Astrocyte (in vitro differentiated cells and primary cell): ENCODE results near the gene TNIK. TPM values are rescaled to one million over a fixed set of nuclear protein-coding genes. Genes with fewer than 3 reads are reported as not detected.

ENCODE experiments used
- DNase-seq: peaks from one replicate; pipeline ENCODE4 v3.0.0-alpha.2; 2010; ENCODE audit warnings: low read depth
- FAIRE-seq: peaks from 2 replicates; lab custom pipeline; 2011; peaks lifted over from hg19 to GRCh38; lab: Jason Lieb, UNC
- H2AFZ ChIP-seq: 2 replicates; pipeline ENCODE4 v1.6.0; 2012; ENCODE audit warnings: low read depth, low read length, inconsistent platforms
- H3K27ac ChIP-seq: 2 replicates; pipeline ENCODE4 v1.5.1; 2011; ENCODE audit warnings: low read depth, low read length, inconsistent platforms
- H3K27me3 ChIP-seq: 2 replicates; pipeline ENCODE4 v1.6.0; 2011; ENCODE audit warnings: low read length, inconsistent platforms; ENCODE audit not compliant: insufficient read depth
- H3K36me3 ChIP-seq: 2 replicates; pipeline ENCODE4 v1.5.1; 2011; ENCODE audit warnings: low read length, inconsistent platforms; ENCODE audit not compliant: insufficient read depth
- H3K4me1 ChIP-seq: 2 replicates; pipeline ENCODE4 v1.5.1; 2011; ENCODE audit warnings: low read length, inconsistent platforms; ENCODE audit not compliant: insufficient read depth
- H3K4me2 ChIP-seq: 2 replicates; pipeline ENCODE4 v1.6.0; 2012; ENCODE audit warnings: low read length, inconsistent platforms
- H3K4me3 ChIP-seq: 2 replicates; pipeline ENCODE4 v1.5.1; 2011; ENCODE audit warnings: low read depth, mild to moderate bottlenecking, low read length, inconsistent platforms; ENCODE audit not compliant: insufficient read depth
- H3K79me2 ChIP-seq: 2 replicates; pipeline ENCODE4 v1.6.0; 2012; ENCODE audit warnings: mild to moderate bottlenecking, low read length, inconsistent platforms; ENCODE audit not compliant: insufficient read depth
- H3K9ac ChIP-seq: 2 replicates; pipeline ENCODE4 v1.6.0; 2012; ENCODE audit warnings: mild to moderate bottlenecking, low read length, inconsistent platforms
- H3K9me3 ChIP-seq: 2 replicates; pipeline ENCODE4 v1.5.1; 2012; ENCODE audit warnings: low read depth, mild to moderate bottlenecking, low read length, inconsistent platforms; ENCODE audit not compliant: insufficient read depth
- H4K20me1 ChIP-seq: 2 replicates; pipeline ENCODE4 v1.6.0; 2012; ENCODE audit warnings: low read length, inconsistent platforms; ENCODE audit not compliant: insufficient read depth
- H3K27ac Mint-ChIP-seq: one replicate; pipeline ENCODE4 v1.8.0; 2021; ENCODE audit warnings: mild to moderate bottlenecking, mixed read lengths; ENCODE audit not compliant: unreplicated experiment
- H3K27me3 Mint-ChIP-seq: one replicate; pipeline ENCODE4 v1.8.0; 2021; ENCODE audit warnings: low read depth, mixed read lengths; ENCODE audit not compliant: unreplicated experiment
- H3K36me3 Mint-ChIP-seq: one replicate; pipeline ENCODE4 v1.8.0; 2021; ENCODE audit warnings: low read depth, mixed read lengths; ENCODE audit not compliant: unreplicated experiment
- H3K4me1 Mint-ChIP-seq: one replicate; pipeline ENCODE4 v1.8.0; 2021; ENCODE audit warnings: low read depth, mixed read lengths; ENCODE audit not compliant: unreplicated experiment
- H3K4me3 Mint-ChIP-seq: one replicate; pipeline ENCODE4 v1.8.0; 2021; ENCODE audit warnings: mild to moderate bottlenecking, moderate library complexity, mixed read lengths; ENCODE audit not compliant: unreplicated experiment
- H3K9me3 Mint-ChIP-seq: one replicate; pipeline ENCODE4 v1.8.0; 2021; ENCODE audit warnings: mild to moderate bottlenecking, mixed read lengths; ENCODE audit not compliant: unreplicated experiment
- EZH2 ChIP-seq: IDR thresholded peaks from 2 replicates; pipeline ENCODE4 v1.6.1; 2012; ENCODE audit warnings: mild to moderate bottlenecking, low read length, inconsistent platforms; ENCODE audit not compliant: insufficient read depth
- total RNA-seq: library from RNA; stranded (reverse); gene quantifications from 2 replicates; pipeline ENCODE4 v1.2.1, GENCODE V29; 2021
- TF ChIP-seq, protein P1 (sequence below): IDR thresholded peaks from 2 replicates; pipeline ENCODE4 v1.5.1; 2011; ENCODE audit warnings: low read depth, mild to moderate bottlenecking, inconsistent platforms, low read length, moderate library complexity; ENCODE audit not compliant: insufficient read depth

The TNIK gene
- total RNA-seq, 1 donor from 2014 or later = 70.0 TPM

DNA sequence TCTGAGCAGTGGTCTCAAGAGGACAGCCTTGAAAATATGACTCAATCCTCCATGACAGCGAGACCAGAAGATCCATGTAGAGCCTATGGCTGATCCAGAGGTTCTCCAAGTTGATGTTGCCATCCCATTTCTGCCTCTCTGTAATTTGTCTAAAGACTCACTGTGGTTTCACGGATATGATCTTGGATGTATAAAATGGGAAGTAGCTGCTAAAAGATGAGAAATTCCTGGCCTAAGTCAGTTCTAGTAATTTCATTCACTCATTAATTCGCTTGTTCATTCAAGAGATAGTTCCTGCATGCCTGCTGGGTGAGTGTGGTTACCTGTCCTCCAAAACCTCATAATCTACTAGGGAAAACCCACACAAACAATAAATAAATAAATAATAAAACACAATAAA is 145.9 kb downstream of the TNIK start:
- no peaks in the 10 kb centered on the region for H3K27me3 Mint-ChIP-seq
- no peak for TF ChIP-seq EZH2
- TF ChIP-seq, protein P1, sequence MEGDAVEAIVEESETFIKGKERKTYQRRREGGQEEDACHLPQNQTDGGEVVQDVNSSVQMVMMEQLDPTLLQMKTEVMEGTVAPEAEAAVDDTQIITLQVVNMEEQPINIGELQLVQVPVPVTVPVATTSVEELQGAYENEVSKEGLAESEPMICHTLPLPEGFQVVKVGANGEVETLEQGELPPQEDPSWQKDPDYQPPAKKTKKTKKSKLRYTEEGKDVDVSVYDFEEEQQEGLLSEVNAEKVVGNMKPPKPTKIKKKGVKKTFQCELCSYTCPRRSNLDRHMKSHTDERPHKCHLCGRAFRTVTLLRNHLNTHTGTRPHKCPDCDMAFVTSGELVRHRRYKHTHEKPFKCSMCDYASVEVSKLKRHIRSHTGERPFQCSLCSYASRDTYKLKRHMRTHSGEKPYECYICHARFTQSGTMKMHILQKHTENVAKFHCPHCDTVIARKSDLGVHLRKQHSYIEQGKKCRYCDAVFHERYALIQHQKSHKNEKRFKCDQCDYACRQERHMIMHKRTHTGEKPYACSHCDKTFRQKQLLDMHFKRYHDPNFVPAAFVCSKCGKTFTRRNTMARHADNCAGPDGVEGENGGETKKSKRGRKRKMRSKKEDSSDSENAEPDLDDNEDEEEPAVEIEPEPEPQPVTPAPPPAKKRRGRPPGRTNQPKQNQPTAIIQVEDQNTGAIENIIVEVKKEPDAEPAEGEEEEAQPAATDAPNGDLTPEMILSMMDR = no peak
- H3K4me3 ChIP-seq = no peak overlapping the region
- peaks cover 5% of the 10 kb centered on the region for H3K4me1 ChIP-seq
- H4K20me1 ChIP-seq = peaks cover 11% of the 10 kb centered on the region
- peaks cover 5% of the 10 kb centered on the region for H3K36me3 Mint-ChIP-seq
- no peak overlapping the region for H3K4me3 Mint-ChIP-seq
- H3K27me3 ChIP-seq = no peaks in the 10 kb centered on the region
- no peak for DNase-seq
- no peaks in the 10 kb centered on the region for H3K9me3 ChIP-seq
- no peak overlapping the region for H3K4me2 ChIP-seq
- H3K27ac Mint-ChIP-seq = peak overlapping the region; percentile 26
- no peak overlapping the region for H2AFZ ChIP-seq
- H3K9ac ChIP-seq = no peak overlapping the region
- H3K79me2 ChIP-seq = no peaks in the 10 kb centered on the region
- H3K4me1 Mint-ChIP-seq = peaks cover 64% of the 10 kb centered on the region
- no peak for FAIRE-seq
- no peak overlapping the region for H3K27ac ChIP-seq
- no peaks in the 10 kb centered on the region for H3K36me3 ChIP-seq
- no peaks in the 10 kb centered on the region for H3K9me3 Mint-ChIP-seq

DNA sequence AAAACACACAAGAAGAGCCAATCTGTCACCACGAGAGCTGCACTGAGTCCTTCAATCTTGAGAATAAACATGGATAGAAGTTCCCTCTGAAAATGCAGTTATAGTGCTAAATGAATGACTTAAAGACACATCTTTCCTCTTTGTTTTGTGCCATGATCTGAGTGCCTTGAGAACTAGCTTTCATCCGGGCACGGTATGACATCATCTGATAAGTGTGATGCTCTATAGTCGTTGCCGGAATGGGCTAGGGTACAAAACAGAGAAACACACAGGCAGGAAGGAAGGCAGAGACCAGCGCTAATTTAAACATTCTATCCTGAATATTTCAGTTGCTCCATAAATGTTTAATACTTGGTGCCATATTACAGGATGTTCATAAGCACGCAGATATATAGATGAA is 146.5 kb downstream of the TNIK start:
- Histone ChIP-seq H3K36me3 (no peaks in the 10 kb centered on the region), H3K9me3 (no peaks in the 10 kb centered on the region), H3K27ac (no peak overlapping the region), H3K9ac (no peak overlapping the region), H3K4me2 (no peak overlapping the region), H3K79me2 (no peaks in the 10 kb centered on the region), H3K4me1 (peaks cover 5% of the 10 kb centered on the region), H2AFZ (no peak overlapping the region), H3K4me3 (no peak overlapping the region), H3K27me3 (no peaks in the 10 kb centered on the region), H4K20me1 (peaks cover 11% of the 10 kb centered on the region)
- no peaks in the 10 kb centered on the region for H3K27me3 Mint-ChIP-seq
- no peak overlapping the region for H3K4me3 Mint-ChIP-seq
- H3K9me3 Mint-ChIP-seq = no peaks in the 10 kb centered on the region
- H3K4me1 Mint-ChIP-seq = peaks cover 70% of the 10 kb centered on the region
- no peak overlapping the region for H3K27ac Mint-ChIP-seq
- DNase-seq = no peak
- no peak for FAIRE-seq
- TF ChIP-seq EZH2 = no peak
- TF ChIP-seq, protein P1 = no peak
- peaks cover 5% of the 10 kb centered on the region for H3K36me3 Mint-ChIP-seq

DNA sequence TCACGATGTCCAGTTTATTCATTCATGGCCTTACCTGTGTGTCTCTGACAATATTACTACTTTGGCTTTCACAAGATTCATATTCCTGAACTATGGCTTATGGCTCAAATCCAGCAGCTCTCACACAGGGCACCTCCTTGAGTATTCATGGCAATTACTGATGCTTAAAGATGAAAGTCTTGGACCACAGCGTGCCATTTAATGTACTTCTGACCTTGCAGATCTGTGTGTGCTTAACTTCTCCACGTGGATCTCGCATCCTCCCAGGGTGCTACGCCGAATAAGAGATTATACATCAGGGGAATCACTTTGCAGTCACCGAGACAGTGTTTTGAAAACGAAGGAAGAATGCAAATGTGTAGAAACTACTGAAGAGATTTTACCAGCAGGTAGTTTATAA is 147.5 kb downstream of the TNIK start:
- Histone ChIP-seq H3K27ac (no peak overlapping the region), H2AFZ (no peak overlapping the region), H3K79me2 (no peaks in the 10 kb centered on the region), H4K20me1 (peaks cover 11% of the 10 kb centered on the region), H3K27me3 (no peaks in the 10 kb centered on the region), H3K36me3 (no peaks in the 10 kb centered on the region), H3K4me1 (peaks cover 5% of the 10 kb centered on the region), H3K9ac (no peak overlapping the region), H3K4me2 (no peak overlapping the region), H3K4me3 (no peak overlapping the region), H3K9me3 (no peaks in the 10 kb centered on the region)
- DNase-seq = no peak
- Mint-ChIP-seq H3K9me3 (peaks cover 1% of the 10 kb centered on the region), H3K36me3 (peaks cover 6% of the 10 kb centered on the region), H3K4me1 (peaks cover 78% of the 10 kb centered on the region), H3K4me3 (no peak overlapping the region), H3K27me3 (no peaks in the 10 kb centered on the region), H3K27ac (no peak overlapping the region)
- TF ChIP-seq, protein P1 = no peak
- TF ChIP-seq EZH2 = no peak
- FAIRE-seq = no peak
